HG03432 (cell line): ENCODE measurements around the gene MVD.

Experiments
- ATAC-seq: cut with Tn5 transposase; IDR thresholded peaks from one replicate; pipeline ENCODE4 v1.9.1; 2021; ENCODE audit warnings: mild to moderate bottlenecking, moderate library complexity; ENCODE audit not compliant: unreplicated experiment

The MVD gene

GRCh38 chr16:88645941-88646340, 16.9 kb downstream of the MVD start:
- ATAC-seq: no peak

- ATAC-seq: no peak
These were observed 17.4 kb downstream of the MVD start for GRCh38 chr16:88645455-88645854.

GRCh38 chr16:88643644-88643932, 19.3 kb downstream of the MVD start:
- ATAC-seq: no peak

GRCh38 chr16:88642881-88643643, 19.8 kb downstream of the MVD start:
- ATAC-seq: no peak

GRCh38 chr16:88640498-88641247, 22.2 kb downstream of the MVD start:
- ATAC-seq: no peak

- ATAC-seq: no peak
These were observed 22.8 kb downstream of the MVD start for GRCh38 chr16:88640039-88640495.

- ATAC-seq: no peak
These were observed 23.5 kb downstream of the MVD start for GRCh38 chr16:88639231-88640038.

GRCh38 chr16:88638323-88639230, 24.3 kb downstream of the MVD start, which contains the start of gene IL17C:
TSS of gene IL17C (plus strand) at chr16:88638572. CDS start at chr16:88638642, 70 bp downstream.
- no peak for ATAC-seq

- no peak for ATAC-seq
These were observed 26.2 kb downstream of the MVD start for GRCh38 chr16:88636488-88637265.

- no peak for ATAC-seq
These were observed 27.1 kb downstream of the MVD start for GRCh38 chr16:88635671-88636319.

GRCh38 chr16:88634994-88635670, 27.8 kb downstream of the MVD start:
- no peak for ATAC-seq

GRCh38 chr16:88634141-88634993, 28.5 kb downstream of the MVD start:
- peak; percentile 49 for ATAC-seq

GRCh38 chr16:88633684-88634140, 29.2 kb downstream of the MVD start:
- ATAC-seq: peak; percentile 31

GRCh38 chr16:88632587-88632930, 30.3 kb downstream of the MVD start:
- no peak for ATAC-seq

GRCh38 chr16:88631920-88632586, 30.8 kb downstream of the MVD start:
- no peak for ATAC-seq

GRCh38 chr16:88631384-88631783, 31.5 kb downstream of the MVD start:
- no peak for ATAC-seq

GRCh38 chr16:88630941-88631340, 31.9 kb downstream of the MVD start:
- no peak for ATAC-seq
